ENCODE measurements around the gene PSMD10.

PSMD10 gene

GRCh38 chrX:108071578-108071977 lies 19.8 kb downstream of the PSMD10 start:
- DNase-seq = no peak

GRCh38 chrX:108070891-108071290 lies 20.5 kb downstream of the PSMD10 start:
- no peak for DNase-seq

- no peak for DNase-seq
These were observed 23.2 kb downstream of the PSMD10 start for GRCh38 chrX:108068121-108068520.

- DNase-seq = no peak
These were observed 26.7 kb downstream of the PSMD10 start for GRCh38 chrX:108064613-108065012.

- no peak for DNase-seq
These were observed 27.3 kb downstream of the PSMD10 start for GRCh38 chrX:108064001-108064400.

- DNase-seq = no peak
These were observed 31.5 kb downstream of the PSMD10 start for GRCh38 chrX:108059801-108060200.

GRCh38 chrX:108055546-108055945 lies 35.8 kb downstream of the PSMD10 start:
- no peak for DNase-seq

GRCh38 chrX:108053218-108053617 lies 38.1 kb downstream of the PSMD10 start:
- no peak for DNase-seq

GRCh38 chrX:108049649-108050048 lies 41.7 kb downstream of the PSMD10 start:
- no peak for DNase-seq

GRCh38 chrX:108044554-108045256 lies 46.6 kb downstream of the PSMD10 start, which contains the start of gene VSIG1:
VSIG1 (plus strand) TSS chrX:108045065; CDS start chrX:108045131, 66 bp downstream.
- DNase-seq = no peak

- DNase-seq = no peak
These were observed 54.9 kb downstream of the PSMD10 start for GRCh38 chrX:108036298-108036973.

- DNase-seq = no peak
These were observed 56.6 kb downstream of the PSMD10 start for GRCh38 chrX:108034725-108035124.
